Ovary (tissue), 9 donors: ENCODE measurements around the gene RABGAP1L. TPM values are rescaled to one million over a fixed set of nuclear protein-coding genes. Genes with fewer than 3 reads are reported as not detected.

Experiments used
- DNase-seq, 5 donors: peaks; one replicate each; pipeline ENCODE4 v3.0.0-alpha.2; 2019 to 2020
- H3K27ac ChIP-seq, 2 donors: fragments of 200-600 bp; one replicate each; pipeline versions ENCODE4 v1.5.1 to v1.8.0; 2019 to 2022
- H3K27me3 ChIP-seq: fragments of 200-600 bp; one replicate; pipeline ENCODE4 v1.8.0; 2022
- H3K36me3 ChIP-seq: fragments of 200-600 bp; sonication (generic); one replicate; pipeline ENCODE4 v1.5.1; 2019
- H3K4me1 ChIP-seq: one replicate; pipeline ENCODE4 v1.8.1; 2013; ENCODE audit warnings: mild to moderate bottlenecking, moderate library complexity; ENCODE audit not compliant: insufficient read depth
- H3K4me3 ChIP-seq: fragments of 200-600 bp; sonication (generic); one replicate; pipeline ENCODE4 v1.5.1; 2017
- H3K9me3 ChIP-seq, 2 donors: fragments of 200-600 bp in 1 of 2; sonication (generic) in 1 of 2; one replicate each; pipeline versions ENCODE4 v1.5.1 to v1.8.1; 2013 to 2019; ENCODE audit warnings: mild to moderate bottlenecking in 1 of 2, moderate library complexity in 1 of 2
- EP300 ChIP-seq: sonication (generic); formaldehyde crosslinking; IDR thresholded peaks from one replicate; pipeline ENCODE4 v1.6.1; 2017; ENCODE audit warnings: antibody characterized with exemption
- POLR2A ChIP-seq: fragments of 450-650 bp; IDR thresholded peaks from one replicate; pipeline ENCODE4 v1.6.1; 2017; ENCODE audit warnings: antibody characterized with exemption, mild to moderate bottlenecking, moderate library complexity
- WGBS, 3 donors: extraction: QIAGEN DNeasy Blood & Tissue Kit in 1 of 3; methylation state at CpG; one replicate each; pipeline versions ENCODE4 v1.1.5 to v1.1.7; 2013 to 2017; 5-methylcytosine and 5-hydroxymethylcytosine counted together
- intact Hi-C, 4 donors: fragments of 100-400 bp; cut with DNase I; formaldehyde crosslinking; loops; one replicate each; pipeline versions ENCODE4 v1.11.0 to v1.15.1; 2022 to 2023
- polyA plus RNA-seq, 2 donors: library from polyadenylated mRNA; stranded (reverse); fragments of 200-250 nt in 1 of 2; fragments of 350-450 nt in 1 of 2; fragmentation: Illumina TruSeq in 1 of 2; extraction: RNeasy Lipid Tissue Mini Kit (QIAGEN cat#74804) in 1 of 2; gene quantifications; one replicate each; pipeline ENCODE4 v1.2.3, GENCODE V29; 2013 to 2014
- total RNA-seq, 7 donors: library from RNA; depleted of rRNA in 2 of 7; stranded (reverse); fragments of >200 nt in 2 of 7; fragmentation: NEBNext Ultra II Directional in 3 of 7; extraction: Animal tissue kit (Norgen Biotek cat#: 25700) in 3 of 7; gene quantifications; one replicate each; pipeline versions ENCODE4 v1.1.0 to v1.2.4, GENCODE V29; 2016 to 2023
- TF ChIP-seq, protein P1 (sequence below), 3 donors: fragments of 450-650 bp in 2 of 3; fragments of 200-600 bp in 1 of 3; IDR thresholded peaks; one replicate each; pipeline versions ENCODE4 v1.5.1 to v1.8.0; 2016 to 2022; ENCODE audit warnings: antibody characterized with exemption in 3 of 3, mild to moderate bottlenecking in 1 of 3
- donor health status: DM: no; HTN: no; CAD: no; lungs with moderate emphysema.
- donor health status: DM: no; HTN: no; CAD: no.
- donor health status: Bipolar disorder and iron deficiency.
- donor health status: DM: yes; HTN: yes; CAD: no.
- donor health status: DM: no; HTN: no; CAD: no.
- donor health status: DM: yes; HTN: yes; CAD: no.

RABGAP1L gene
- total and polyA plus RNA-seq, 9 donors, result 17.1 to 56.5 (median 43.6) TPM

DNA sequence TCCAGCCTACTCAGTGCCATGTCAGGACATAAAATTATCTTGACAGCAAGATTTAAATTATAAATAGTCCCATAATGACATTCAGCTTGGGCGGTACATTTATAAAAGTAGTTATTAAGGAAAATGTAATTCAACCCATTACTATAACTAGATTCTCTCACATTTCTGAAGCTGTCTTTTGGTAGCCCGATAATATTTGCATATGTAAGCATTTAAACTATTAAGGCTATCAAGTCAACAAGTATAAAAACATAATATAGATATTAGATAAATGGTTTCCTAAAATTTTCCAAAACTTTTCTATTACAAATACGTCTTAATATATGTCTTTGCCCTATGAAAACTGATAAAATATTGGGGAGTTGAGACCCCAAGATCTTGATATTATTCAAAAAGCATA, 266.8 kb downstream of the RABGAP1L start:
- no peak for TF ChIP-seq POLR2A
- TF ChIP-seq, protein P1, sequence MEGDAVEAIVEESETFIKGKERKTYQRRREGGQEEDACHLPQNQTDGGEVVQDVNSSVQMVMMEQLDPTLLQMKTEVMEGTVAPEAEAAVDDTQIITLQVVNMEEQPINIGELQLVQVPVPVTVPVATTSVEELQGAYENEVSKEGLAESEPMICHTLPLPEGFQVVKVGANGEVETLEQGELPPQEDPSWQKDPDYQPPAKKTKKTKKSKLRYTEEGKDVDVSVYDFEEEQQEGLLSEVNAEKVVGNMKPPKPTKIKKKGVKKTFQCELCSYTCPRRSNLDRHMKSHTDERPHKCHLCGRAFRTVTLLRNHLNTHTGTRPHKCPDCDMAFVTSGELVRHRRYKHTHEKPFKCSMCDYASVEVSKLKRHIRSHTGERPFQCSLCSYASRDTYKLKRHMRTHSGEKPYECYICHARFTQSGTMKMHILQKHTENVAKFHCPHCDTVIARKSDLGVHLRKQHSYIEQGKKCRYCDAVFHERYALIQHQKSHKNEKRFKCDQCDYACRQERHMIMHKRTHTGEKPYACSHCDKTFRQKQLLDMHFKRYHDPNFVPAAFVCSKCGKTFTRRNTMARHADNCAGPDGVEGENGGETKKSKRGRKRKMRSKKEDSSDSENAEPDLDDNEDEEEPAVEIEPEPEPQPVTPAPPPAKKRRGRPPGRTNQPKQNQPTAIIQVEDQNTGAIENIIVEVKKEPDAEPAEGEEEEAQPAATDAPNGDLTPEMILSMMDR (IDR thresholded peaks at IDR 0.05), result no peak
- TF ChIP-seq EP300, result no peak
- Histone ChIP-seq H3K27ac (no peak overlapping the region), H3K4me3 (no peak overlapping the region), H3K4me1 (no peaks in the 10 kb centered on the region), H3K9me3 (no peaks in the 10 kb centered on the region), H3K36me3 (no peaks in the 10 kb centered on the region), H3K27me3 (no peaks in the 10 kb centered on the region)
- DNase-seq, result no peak
- intact Hi-C loops, result no loop called here
- 93 to 96% (median 95%) methylated on average over 3 of the region's 3 CpGs for WGBS, 3 donors

DNA sequence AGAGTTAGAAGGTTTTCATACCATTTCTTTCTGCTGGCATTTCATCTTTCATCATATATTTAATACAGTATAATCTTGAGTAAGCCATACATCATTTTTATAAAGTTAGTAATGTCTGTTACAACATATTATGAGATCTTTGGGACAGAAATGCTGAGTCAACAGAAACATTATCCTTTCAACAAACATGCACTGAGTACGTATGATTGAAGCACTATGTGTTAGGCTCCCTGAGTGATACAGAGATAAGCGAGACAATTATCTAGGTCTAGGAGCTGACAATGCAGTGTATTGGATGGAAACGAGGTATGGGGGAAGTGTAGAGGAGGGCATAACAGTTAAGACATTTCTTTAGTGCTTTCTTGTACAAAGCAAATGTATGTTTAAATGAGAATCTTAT, 268.7 kb downstream of the RABGAP1L start:
- DNase-seq, result no peak
- 79 to 81% (median 81%) methylated on average over 3 of the region's 3 CpGs for WGBS, 3 donors
- no peaks in the 10 kb centered on the region for H3K36me3 ChIP-seq
- no peaks in the 10 kb centered on the region for H3K4me1 ChIP-seq
- no peak overlapping the region for H3K4me3 ChIP-seq
- no peak overlapping the region for H3K27ac ChIP-seq
- no peaks in the 10 kb centered on the region for H3K27me3 ChIP-seq
- H3K9me3 ChIP-seq, result no peaks in the 10 kb centered on the region
- TF ChIP-seq EP300 (no peak), POLR2A (no peak)
- TF ChIP-seq, protein P1 (IDR thresholded peaks at IDR 0.05), result no peak
- intact Hi-C loops, result no loop called here

DNA sequence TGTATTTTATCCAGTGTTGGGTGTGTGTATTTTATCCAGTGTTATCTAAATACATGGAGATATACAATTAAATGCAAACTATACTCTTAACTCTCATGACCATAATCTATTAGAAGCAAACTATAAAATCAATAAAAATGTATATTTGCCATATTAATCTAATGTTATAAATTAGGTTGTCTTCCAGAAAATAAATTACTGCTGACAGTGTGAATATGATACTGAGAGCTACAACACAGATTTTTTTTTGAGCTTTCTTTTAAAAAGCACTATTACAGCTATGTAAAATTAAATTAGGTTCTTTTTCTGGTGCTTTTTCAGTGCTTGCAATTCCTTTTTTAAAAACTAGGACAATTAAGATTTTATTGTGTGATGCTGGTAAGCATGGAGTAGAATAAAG, 269.4 kb downstream of the RABGAP1L start:
- DNase-seq, result no peak
- H3K27me3 ChIP-seq, result no peaks in the 10 kb centered on the region
- H3K4me3 ChIP-seq, result no peak overlapping the region
- no peaks in the 10 kb centered on the region for H3K4me1 ChIP-seq
- intact Hi-C loops, result no loop called here
- no peak overlapping the region for H3K27ac ChIP-seq
- H3K9me3 ChIP-seq, result no peaks in the 10 kb centered on the region
- no peaks in the 10 kb centered on the region for H3K36me3 ChIP-seq
- TF ChIP-seq POLR2A, result no peak
- no peak for TF ChIP-seq EP300
- TF ChIP-seq, protein P1 (IDR thresholded peaks at IDR 0.05), result no peak

DNA sequence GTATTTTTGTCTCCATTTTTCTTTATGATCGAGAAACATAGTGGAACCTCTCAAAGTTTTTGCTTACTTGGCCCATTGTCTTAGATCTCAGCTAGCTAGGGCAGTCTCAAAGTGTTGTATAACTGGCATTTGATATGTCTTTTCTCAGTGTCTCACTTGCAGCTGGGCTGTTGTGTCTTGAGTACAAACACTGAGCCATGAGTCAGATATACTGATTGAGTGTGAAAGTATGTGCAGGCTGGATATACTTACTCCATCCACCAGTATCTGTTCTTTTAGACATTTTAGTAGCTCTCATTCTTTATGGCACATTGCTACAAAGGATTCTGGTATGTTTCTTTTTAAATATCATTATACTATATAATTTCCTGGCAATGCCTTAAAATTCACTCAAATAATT, 274.1 kb downstream of the RABGAP1L start:
- no peaks in the 10 kb centered on the region for H3K4me1 ChIP-seq
- intact Hi-C loops, result no loop called here
- H3K27me3 ChIP-seq, result no peaks in the 10 kb centered on the region
- H3K36me3 ChIP-seq, result no peaks in the 10 kb centered on the region
- no peak for TF ChIP-seq POLR2A
- TF ChIP-seq, protein P1 (IDR thresholded peaks at IDR 0.05), result no peak
- no peak for TF ChIP-seq EP300
- DNase-seq, result no peak
- 2 to 98% (median 95%) methylated on average over 1 of the region's 1 CpG for WGBS, 3 donors
- no peak overlapping the region for H3K4me3 ChIP-seq
- no peak overlapping the region for H3K27ac ChIP-seq
- no peaks in the 10 kb centered on the region for H3K9me3 ChIP-seq

DNA sequence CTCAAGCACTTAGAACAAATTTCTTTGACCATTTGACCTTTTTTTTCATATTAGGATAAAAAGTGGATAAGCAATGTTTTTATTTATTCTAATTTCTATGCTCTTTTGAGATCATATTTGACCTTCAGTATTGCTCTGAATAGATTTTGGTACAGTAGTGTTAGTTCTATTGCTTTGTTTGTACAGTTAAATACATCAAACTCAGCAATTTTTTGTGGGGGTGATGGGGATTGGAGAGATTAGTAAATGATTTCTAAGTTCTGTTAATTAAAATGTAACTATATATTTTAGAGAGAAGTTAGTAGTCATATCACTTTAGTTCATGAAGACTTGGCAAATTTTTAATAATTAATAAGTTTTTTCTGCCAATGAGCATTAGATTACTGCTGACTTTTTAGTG, 286.0 kb downstream of the RABGAP1L start:
- Histone ChIP-seq H3K27ac (no peak overlapping the region), H3K36me3 (no peaks in the 10 kb centered on the region), H3K27me3 (no peaks in the 10 kb centered on the region), H3K9me3 (no peaks in the 10 kb centered on the region), H3K4me1 (peaks cover 2% of the 10 kb centered on the region), H3K4me3 (no peak overlapping the region)
- no peak for DNase-seq
- intact Hi-C loops, result no loop called here
- TF ChIP-seq POLR2A (no peak), EP300 (no peak)
- TF ChIP-seq, protein P1 (IDR thresholded peaks at IDR 0.05), result no peak
